ENCODE measurements around the gene MGAM2.

Gene MGAM2

DNA sequence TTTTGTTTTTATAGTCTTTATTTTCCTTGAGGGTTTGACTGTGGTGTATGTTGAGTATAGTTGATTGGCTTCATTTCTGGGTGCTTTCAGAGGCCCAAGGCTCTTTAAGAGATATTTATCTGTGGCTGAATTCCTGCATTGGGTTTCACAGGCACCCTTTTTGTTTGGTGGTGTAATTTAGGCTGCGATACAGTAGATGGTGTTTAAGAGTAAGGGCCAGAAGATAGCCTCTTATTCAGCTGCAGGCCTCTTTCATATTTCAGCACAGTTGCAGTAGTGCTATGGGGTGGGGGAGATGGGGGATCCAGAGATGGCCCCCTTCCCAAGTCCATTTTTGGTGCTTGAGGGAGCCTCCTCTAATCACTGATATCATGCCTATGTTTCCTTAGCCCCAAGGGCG, 69.7 kb downstream of the MGAM2 start:
- H3K4me3 ChIP-seq (ENCODE audit: low read depth, low read length) = no peak overlapping the region
- no peak for DNase-seq (ENCODE audit: low read depth)
- no peak for TF ChIP-seq CTCF (IDR thresholded peaks at IDR 0.05; ENCODE audit: low read depth, low read length, missing control alignments)

DNA sequence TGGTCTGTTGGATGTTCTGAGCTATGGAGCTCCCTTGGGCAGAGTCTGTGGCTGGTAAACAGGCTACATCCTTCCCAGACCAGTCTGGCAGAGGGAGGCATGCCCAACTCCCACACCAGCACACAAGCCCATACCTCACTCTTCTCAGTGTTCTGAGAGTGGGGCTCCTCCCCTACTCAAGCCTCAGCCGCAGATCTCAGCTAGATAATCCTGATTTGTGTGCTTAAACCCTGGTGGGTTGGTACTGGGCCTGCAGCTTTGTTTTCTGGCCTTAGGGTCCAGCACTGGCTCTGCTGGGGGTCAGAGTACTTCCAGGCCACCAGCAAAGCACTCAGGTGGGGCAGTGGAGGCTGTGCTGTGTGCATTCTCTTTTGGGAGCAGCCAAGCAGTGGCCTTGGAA, 70.4 kb downstream of the MGAM2 start:
- no peak for DNase-seq (ENCODE audit: low read depth)
- TF ChIP-seq CTCF (IDR thresholded peaks at IDR 0.05; ENCODE audit: low read depth, low read length, missing control alignments) = no peak
- no peak overlapping the region for H3K4me3 ChIP-seq (ENCODE audit: low read depth, low read length)

DNA sequence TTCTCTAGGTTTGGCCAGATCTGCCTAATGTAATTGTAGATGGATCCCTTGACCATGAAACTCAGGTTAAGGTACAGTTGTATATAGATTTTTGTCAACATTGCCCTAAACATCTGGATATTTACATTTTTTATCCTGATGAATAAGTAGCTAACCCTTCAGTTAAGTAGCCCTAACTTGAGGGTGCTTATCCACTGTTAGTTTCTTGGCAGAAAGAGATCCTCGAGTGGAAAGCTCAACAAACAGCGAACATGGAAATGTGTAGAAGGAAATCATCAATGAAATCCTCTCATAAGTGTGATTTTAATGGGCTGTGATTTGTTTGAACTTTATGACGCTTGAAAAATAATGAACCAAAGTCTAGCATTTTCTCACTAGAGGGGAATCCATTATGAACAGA, 73.6 kb downstream of the MGAM2 start:
- no peak overlapping the region for H3K4me3 ChIP-seq (ENCODE audit: low read depth, low read length)
- no peak for TF ChIP-seq CTCF (IDR thresholded peaks at IDR 0.05; ENCODE audit: low read depth, low read length, missing control alignments)
- no peak for DNase-seq (ENCODE audit: low read depth)

- DNase-seq (ENCODE audit: low read depth) = no peak
- no peak for TF ChIP-seq CTCF (IDR thresholded peaks at IDR 0.05; ENCODE audit: low read depth, low read length, missing control alignments)
These were observed 74.3 kb downstream of the MGAM2 start for GRCh38 chr7:142185801-142186200.

GRCh38 chr7:142188154-142188553, 76.6 kb downstream of the MGAM2 start:
- TF ChIP-seq CTCF (IDR thresholded peaks at IDR 0.05; ENCODE audit: low read depth, low read length, missing control alignments) = no peak
- H3K4me3 ChIP-seq (ENCODE audit: low read depth, low read length) = no peak overlapping the region
- DNase-seq (ENCODE audit: low read depth) = peak; percentile 8

More at GRCh38 chr7:142185801-142186200, 74.3 kb downstream of the MGAM2 start:
- no peak overlapping the region for H3K4me3 ChIP-seq (ENCODE audit: low read depth, low read length)

DNA sequence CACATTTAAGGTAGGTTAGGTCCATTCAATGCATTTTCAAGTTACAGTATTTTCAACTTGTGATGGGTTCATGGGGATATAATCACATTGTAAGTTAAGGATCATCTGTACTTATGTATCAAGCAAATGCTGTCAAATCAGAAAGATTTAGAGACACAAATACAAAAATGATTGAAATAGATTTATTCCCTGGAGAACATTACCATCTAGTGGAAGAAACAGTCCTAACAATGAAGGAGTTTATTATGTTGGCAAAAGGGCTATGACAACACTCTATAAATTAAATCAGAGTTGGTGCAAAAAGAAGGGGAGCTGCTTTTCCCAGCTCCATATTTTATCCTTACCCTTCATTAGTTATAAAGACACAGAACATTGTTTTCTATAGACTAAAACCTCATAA, 77.3 kb downstream of the MGAM2 start:
- no peak for TF ChIP-seq CTCF (IDR thresholded peaks at IDR 0.05; ENCODE audit: low read depth, low read length, missing control alignments)
- H3K4me3 ChIP-seq (ENCODE audit: low read depth, low read length) = no peak overlapping the region
- DNase-seq (ENCODE audit: low read depth) = no peak

DNA sequence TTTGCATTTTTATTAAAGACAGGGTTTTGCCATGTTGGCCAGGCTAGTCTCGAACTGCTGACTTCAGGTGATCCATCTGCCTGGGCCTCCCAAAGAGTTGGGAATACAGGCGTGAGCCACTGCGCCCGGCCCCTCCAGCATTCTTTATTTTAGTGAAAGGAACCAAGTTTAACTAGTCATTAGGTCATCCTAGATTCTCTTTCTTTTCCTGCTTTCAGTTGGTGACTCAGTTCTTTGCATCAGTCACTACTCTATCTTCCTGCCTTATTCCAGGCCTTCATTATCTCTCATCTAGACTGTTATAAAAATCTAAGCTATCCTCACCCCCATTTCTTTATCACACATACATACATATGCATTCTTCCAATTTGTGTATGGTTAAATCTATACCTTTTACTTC, 82.7 kb downstream of the MGAM2 start:
- no peak for TF ChIP-seq CTCF (IDR thresholded peaks at IDR 0.05; ENCODE audit: low read depth, low read length, missing control alignments)
- DNase-seq (ENCODE audit: low read depth) = no peak
- no peak overlapping the region for H3K4me3 ChIP-seq (ENCODE audit: low read depth, low read length)
